Measurements from ENCODE around the gene ARHGEF38. TPM values are rescaled to one million over a fixed set of nuclear protein-coding genes. Genes with fewer than 3 reads are reported as not detected.

The ARHGEF38 gene
- total and polyA plus RNA-seq, 4 donors: 0.03 to 0.92 (median 0.37) TPM

DNA sequence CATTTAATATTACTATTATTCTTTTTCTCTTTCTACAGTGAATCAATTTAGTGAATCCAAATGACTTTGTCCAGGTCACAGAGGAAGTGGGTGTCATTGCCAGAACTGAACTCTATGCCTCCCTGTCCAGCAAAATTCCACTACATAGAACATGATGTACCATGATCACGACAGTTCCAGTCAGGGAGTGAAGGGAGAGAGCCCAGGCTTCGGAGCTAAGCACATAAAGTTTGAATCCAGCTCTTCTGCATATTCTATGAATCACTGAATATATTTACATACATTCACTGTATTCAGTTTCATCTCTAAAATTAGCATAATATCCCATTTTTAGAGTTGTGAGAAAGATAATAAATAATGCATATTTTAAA is 17.4 kb downstream of the ARHGEF38 start:
- no peak overlapping the region for H3K9ac ChIP-seq (ENCODE audit: low read depth in 1 of 2, low read length in 2 of 2)
- H3K27me3 ChIP-seq (ENCODE audit: control insufficient read depth in 4 of 4, insufficient read depth in 4 of 4, low read length in 3 of 4): no peaks in the 10 kb centered on the region
- peak; percentile 29 for TF ChIP-seq NR2F2 (IDR thresholded peaks at IDR 0.05)
- no peak for TF ChIP-seq HNF4G (IDR thresholded peaks at IDR 0.05)
- H3K4me1 ChIP-seq (ENCODE audit: control insufficient read depth in 4 of 4, insufficient read depth in 4 of 4, low read length in 3 of 4): no peaks in the 10 kb centered on the region
- H3K4me3 ChIP-seq (ENCODE audit: low read depth in 1 of 3, low read length in 3 of 3): no peak overlapping the region
- H3K9me3 ChIP-seq (ENCODE audit: control insufficient read depth in 4 of 4, low read length in 3 of 4): no peaks in the 10 kb centered on the region
- WGBS: 65% methylated on average over 2 of the region's 2 CpGs
- H3K27ac ChIP-seq (ENCODE audit: low read depth in 1 of 2, low read length in 2 of 2): no peak overlapping the region
- no peak for DNase-seq (ENCODE audit: low spot score)
- no peaks in the 10 kb centered on the region for H3K36me3 ChIP-seq (ENCODE audit: control insufficient read depth in 4 of 4, insufficient read depth in 3 of 4, low read depth in 1 of 4, low read length in 3 of 4)

DNA sequence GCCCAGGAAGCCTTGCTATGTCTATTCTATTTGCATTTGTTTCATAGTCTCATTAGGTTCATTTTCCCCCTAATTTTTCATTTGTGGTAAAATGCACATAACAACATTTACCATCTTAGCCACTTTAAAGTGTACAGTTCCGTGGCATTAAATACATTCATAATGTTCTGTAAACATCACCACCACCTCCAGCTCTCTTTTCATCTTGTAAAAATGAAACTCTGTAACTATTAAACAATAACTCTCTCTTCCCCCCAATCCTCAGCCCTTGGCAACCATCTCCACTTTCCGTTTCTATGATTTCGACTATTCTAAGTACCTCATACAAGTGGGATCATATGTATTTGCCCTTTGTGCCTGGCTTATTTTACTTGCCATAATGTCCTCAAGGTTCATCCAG is 19.9 kb downstream of the ARHGEF38 start:
- WGBS: 91% methylated on average over 3 of the region's 3 CpGs
- TF ChIP-seq GABPA (IDR thresholded peaks at IDR 0.05 in 1 of 2, conservative IDR thresholded peaks at IDR 0.05 in 1 of 2) (no peak), RXRA (IDR thresholded peaks at IDR 0.05) (no peak), NR2F2 (IDR thresholded peaks at IDR 0.05) (no peak), TAF1 (conservative IDR thresholded peaks at IDR 0.05) (no peak), JUND (IDR thresholded peaks at IDR 0.05) (no peak), EGR1 (IDR thresholded peaks at IDR 0.05; ENCODE audit: low read depth in 2 of 2) (no peak), SP1 (IDR thresholded peaks at IDR 0.05) (no peak), FOXA1 (IDR thresholded peaks at IDR 0.05) (no peak), HNF4A (conservative IDR thresholded peaks at IDR 0.05) (no peak), YY1 (IDR thresholded peaks at IDR 0.05) (no peak), HNF4G (IDR thresholded peaks at IDR 0.05) (no peak)
- TF ChIP-seq, protein P1, sequence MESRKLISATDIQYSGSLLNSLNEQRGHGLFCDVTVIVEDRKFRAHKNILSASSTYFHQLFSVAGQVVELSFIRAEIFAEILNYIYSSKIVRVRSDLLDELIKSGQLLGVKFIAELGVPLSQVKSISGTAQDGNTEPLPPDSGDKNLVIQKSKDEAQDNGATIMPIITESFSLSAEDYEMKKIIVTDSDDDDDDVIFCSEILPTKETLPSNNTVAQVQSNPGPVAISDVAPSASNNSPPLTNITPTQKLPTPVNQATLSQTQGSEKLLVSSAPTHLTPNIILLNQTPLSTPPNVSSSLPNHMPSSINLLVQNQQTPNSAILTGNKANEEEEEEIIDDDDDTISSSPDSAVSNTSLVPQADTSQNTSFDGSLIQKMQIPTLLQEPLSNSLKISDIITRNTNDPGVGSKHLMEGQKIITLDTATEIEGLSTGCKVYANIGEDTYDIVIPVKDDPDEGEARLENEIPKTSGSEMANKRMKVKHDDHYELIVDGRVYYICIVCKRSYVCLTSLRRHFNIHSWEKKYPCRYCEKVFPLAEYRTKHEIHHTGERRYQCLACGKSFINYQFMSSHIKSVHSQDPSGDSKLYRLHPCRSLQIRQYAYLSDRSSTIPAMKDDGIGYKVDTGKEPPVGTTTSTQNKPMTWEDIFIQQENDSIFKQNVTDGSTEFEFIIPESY (IDR thresholded peaks at IDR 0.05): no peak
- TF ChIP-seq, protein P2, sequence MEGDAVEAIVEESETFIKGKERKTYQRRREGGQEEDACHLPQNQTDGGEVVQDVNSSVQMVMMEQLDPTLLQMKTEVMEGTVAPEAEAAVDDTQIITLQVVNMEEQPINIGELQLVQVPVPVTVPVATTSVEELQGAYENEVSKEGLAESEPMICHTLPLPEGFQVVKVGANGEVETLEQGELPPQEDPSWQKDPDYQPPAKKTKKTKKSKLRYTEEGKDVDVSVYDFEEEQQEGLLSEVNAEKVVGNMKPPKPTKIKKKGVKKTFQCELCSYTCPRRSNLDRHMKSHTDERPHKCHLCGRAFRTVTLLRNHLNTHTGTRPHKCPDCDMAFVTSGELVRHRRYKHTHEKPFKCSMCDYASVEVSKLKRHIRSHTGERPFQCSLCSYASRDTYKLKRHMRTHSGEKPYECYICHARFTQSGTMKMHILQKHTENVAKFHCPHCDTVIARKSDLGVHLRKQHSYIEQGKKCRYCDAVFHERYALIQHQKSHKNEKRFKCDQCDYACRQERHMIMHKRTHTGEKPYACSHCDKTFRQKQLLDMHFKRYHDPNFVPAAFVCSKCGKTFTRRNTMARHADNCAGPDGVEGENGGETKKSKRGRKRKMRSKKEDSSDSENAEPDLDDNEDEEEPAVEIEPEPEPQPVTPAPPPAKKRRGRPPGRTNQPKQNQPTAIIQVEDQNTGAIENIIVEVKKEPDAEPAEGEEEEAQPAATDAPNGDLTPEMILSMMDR (IDR thresholded peaks at IDR 0.05; ENCODE audit: low read depth, low read length, missing input control): no peak
- TF ChIP-seq, protein P3, sequence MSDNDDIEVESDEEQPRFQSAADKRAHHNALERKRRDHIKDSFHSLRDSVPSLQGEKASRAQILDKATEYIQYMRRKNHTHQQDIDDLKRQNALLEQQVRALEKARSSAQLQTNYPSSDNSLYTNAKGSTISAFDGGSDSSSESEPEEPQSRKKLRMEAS (IDR thresholded peaks at IDR 0.05): no peak
- TF ChIP-seq, protein P4, sequence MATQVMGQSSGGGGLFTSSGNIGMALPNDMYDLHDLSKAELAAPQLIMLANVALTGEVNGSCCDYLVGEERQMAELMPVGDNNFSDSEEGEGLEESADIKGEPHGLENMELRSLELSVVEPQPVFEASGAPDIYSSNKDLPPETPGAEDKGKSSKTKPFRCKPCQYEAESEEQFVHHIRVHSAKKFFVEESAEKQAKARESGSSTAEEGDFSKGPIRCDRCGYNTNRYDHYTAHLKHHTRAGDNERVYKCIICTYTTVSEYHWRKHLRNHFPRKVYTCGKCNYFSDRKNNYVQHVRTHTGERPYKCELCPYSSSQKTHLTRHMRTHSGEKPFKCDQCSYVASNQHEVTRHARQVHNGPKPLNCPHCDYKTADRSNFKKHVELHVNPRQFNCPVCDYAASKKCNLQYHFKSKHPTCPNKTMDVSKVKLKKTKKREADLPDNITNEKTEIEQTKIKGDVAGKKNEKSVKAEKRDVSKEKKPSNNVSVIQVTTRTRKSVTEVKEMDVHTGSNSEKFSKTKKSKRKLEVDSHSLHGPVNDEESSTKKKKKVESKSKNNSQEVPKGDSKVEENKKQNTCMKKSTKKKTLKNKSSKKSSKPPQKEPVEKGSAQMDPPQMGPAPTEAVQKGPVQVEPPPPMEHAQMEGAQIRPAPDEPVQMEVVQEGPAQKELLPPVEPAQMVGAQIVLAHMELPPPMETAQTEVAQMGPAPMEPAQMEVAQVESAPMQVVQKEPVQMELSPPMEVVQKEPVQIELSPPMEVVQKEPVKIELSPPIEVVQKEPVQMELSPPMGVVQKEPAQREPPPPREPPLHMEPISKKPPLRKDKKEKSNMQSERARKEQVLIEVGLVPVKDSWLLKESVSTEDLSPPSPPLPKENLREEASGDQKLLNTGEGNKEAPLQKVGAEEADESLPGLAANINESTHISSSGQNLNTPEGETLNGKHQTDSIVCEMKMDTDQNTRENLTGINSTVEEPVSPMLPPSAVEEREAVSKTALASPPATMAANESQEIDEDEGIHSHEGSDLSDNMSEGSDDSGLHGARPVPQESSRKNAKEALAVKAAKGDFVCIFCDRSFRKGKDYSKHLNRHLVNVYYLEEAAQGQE (IDR thresholded peaks at IDR 0.05): no peak
- TF ChIP-seq, protein P5, sequence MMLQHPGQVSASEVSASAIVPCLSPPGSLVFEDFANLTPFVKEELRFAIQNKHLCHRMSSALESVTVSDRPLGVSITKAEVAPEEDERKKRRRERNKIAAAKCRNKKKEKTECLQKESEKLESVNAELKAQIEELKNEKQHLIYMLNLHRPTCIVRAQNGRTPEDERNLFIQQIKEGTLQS (IDR thresholded peaks at IDR 0.05): no peak
- H3K9me3 ChIP-seq (ENCODE audit: control insufficient read depth in 4 of 4, low read length in 3 of 4): no peaks in the 10 kb centered on the region
- H3K27ac ChIP-seq (ENCODE audit: low read depth in 1 of 2, low read length in 2 of 2): no peak overlapping the region
- no peaks in the 10 kb centered on the region for H3K4me1 ChIP-seq (ENCODE audit: control insufficient read depth in 4 of 4, insufficient read depth in 4 of 4, low read length in 3 of 4)
- H3K9ac ChIP-seq (ENCODE audit: low read depth in 1 of 2, low read length in 2 of 2): no peak overlapping the region
- no peaks in the 10 kb centered on the region for H3K36me3 ChIP-seq (ENCODE audit: control insufficient read depth in 4 of 4, insufficient read depth in 3 of 4, low read depth in 1 of 4, low read length in 3 of 4)
- no peak overlapping the region for H3K4me3 ChIP-seq (ENCODE audit: low read depth in 1 of 3, low read length in 3 of 3)
- no peaks in the 10 kb centered on the region for H3K27me3 ChIP-seq (ENCODE audit: control insufficient read depth in 4 of 4, insufficient read depth in 4 of 4, low read length in 3 of 4)
- DNase-seq (ENCODE audit: low spot score): no peak

Measured in liver (tissue), 9 donors.